Effector memory CD8-positive, alpha-beta T cell (primary cell): ENCODE data around the gene VPS37C.
A peak's percentile ranks its signal among the peaks of the same experiment; 100 is the strongest.
"Not testable (repeated sequence)": the region's sequence is repeated elsewhere in the genome, so short reads cannot be mapped to it uniquely, and the experiment has no call there.

ENCODE experiments used
- ATAC-seq: fragments of 150-1000 bp; cut with Tn5 transposase; replicated peaks from 2 replicates; pipeline ENCODE4 v1.10.0; 2021; ENCODE audit warnings: mild to moderate bottlenecking, moderate library complexity
- DNase-seq, 3 experiments: peaks; one replicate each; pipeline ENCODE4 v3.0.0; 2021
- H3K27ac Mint-ChIP-seq, 2 donors: one replicate each; pipeline ENCODE4 v1.8.0; 2022; ENCODE audit warnings: mild to moderate bottlenecking in 2 of 2, mixed read lengths in 2 of 2, moderate library complexity in 2 of 2
- H3K27me3 Mint-ChIP-seq, 2 donors: one replicate each; pipeline ENCODE4 v1.8.0; 2022; ENCODE audit warnings: mixed read lengths in 2 of 2
- H3K36me3 Mint-ChIP-seq: one replicate; pipeline ENCODE4 v1.8.0; 2022; ENCODE audit warnings: mild to moderate bottlenecking, moderate library complexity, mixed read lengths; ENCODE audit not compliant: insufficient read depth
- H3K4me1 Mint-ChIP-seq, 2 donors: one replicate each; pipeline ENCODE4 v1.8.0; 2022; ENCODE audit warnings: low read depth in 2 of 2, mixed read lengths in 2 of 2
- H3K4me3 Mint-ChIP-seq, 2 donors: one replicate each; pipeline ENCODE4 v1.8.0; 2022; ENCODE audit warnings: mild to moderate bottlenecking in 2 of 2, mixed read lengths in 2 of 2, moderate library complexity in 2 of 2
- H3K9me3 Mint-ChIP-seq, 2 donors: one replicate each; pipeline ENCODE4 v1.8.0; 2022; ENCODE audit warnings: mixed read lengths in 2 of 2
- total RNA-seq, 9 experiments: gene quantifications; one replicate each; lab custom pipeline; 2026; lab: John Stamatoyannopoulos, UW

Gene VPS37C
- total RNA-seq = 2.0 to 12.6 (median 7.1) reads per million in 9 experiments

DNA sequence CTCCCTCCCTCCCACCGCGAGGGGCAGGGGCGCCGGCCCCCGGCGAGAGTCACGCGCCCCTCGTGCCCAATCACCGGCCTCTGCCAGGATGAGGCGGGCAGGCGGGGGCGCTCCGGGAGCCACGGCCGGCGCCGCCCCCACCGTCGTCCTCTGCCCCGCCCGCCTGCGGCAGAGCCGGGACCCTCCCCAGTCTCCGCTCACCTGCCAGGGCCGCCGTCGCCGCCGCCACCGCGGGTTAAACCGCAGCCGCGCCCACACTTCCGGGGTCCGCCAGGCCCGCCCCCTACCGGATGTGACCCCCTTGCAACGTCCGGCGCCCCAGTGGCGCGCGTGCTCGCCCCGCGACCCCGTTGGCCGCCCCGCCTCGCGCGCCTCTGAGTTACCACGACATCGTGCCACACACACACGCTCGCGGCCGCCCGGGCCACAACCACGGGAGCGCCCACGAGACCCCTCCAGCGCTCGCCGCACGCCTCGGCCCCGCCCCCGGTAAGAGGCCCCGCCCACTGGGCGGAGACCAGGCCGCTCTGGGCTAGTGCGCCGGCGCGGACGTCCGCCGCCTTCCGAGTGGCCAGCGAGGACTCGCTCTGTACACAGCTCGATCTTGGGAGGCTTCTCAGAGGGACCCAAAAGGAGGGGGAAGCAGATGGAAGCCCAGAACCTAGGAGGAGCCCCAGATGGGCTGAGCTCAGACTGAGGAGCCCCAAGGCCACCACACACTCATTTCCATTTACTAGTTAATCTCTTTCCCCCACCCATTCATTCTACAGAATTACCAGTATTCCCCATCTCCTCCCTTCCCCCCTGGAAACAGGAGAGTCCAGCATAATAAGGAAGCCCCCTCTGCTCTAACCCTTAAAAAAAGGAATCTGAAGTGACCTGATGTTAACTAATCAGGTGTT is at the start of gene VPS37C:
Gene VPS37C (minus strand): TSS at position 237 of the 902 bp plus-strand sequence. CDS start 22,597 bp downstream, outside the sequence.
- Mint-ChIP-seq H3K36me3 (peaks cover 20% of the 10 kb centered on the region), H3K4me1 (peaks cover 23 to 26% of the 10 kb centered on the region in 2 donors), H3K27ac (peak within 1 kb of the TSS; percentile 93 to 94), H3K4me3 (peak within 1 kb of the TSS; percentile 86 to 89), H3K27me3 (no peaks in the 10 kb centered on the region), H3K9me3 (no peaks in the 10 kb centered on the region)
- DNase-seq = peak; percentile 94 to 96 (median 95)
- ATAC-seq = peak; percentile 77

DNA sequence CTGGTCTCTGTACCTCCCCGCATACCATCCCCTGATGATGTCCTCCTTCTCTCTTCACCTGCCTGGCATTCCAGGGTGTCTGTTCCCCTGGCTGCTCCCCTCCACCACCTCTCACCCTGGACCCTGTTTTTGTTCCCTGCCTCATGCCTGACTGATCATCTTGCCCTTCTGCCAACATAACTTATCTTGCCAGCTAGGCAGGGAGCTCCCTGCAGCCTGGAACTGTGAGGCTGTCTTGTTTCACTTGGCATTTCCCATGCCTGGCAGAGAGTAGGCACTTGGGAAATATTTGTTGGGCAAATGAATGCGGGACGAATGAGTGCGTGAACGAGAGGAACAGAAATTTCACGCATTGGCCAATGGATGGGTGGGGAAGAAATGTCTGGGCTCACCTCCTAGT is 49.4 kb upstream of the VPS37C start:
- H3K27ac Mint-ChIP-seq, H3K9me3 Mint-ChIP-seq, H3K36me3 Mint-ChIP-seq, DNase-seq, H3K4me3 Mint-ChIP-seq, H3K4me1 Mint-ChIP-seq, ATAC-seq, H3K27me3 Mint-ChIP-seq: not testable (repeated sequence)

GRCh38 chr11:61207636-61208310 is 46.5 kb upstream of the VPS37C start:
- H3K27ac Mint-ChIP-seq, ATAC-seq, H3K9me3 Mint-ChIP-seq, H3K4me3 Mint-ChIP-seq, H3K36me3 Mint-ChIP-seq, DNase-seq, H3K4me1 Mint-ChIP-seq: not testable (repeated sequence)
- H3K27me3 Mint-ChIP-seq = peaks cover 19 to 25% of the 10 kb centered on the region in 2 donors

DNA sequence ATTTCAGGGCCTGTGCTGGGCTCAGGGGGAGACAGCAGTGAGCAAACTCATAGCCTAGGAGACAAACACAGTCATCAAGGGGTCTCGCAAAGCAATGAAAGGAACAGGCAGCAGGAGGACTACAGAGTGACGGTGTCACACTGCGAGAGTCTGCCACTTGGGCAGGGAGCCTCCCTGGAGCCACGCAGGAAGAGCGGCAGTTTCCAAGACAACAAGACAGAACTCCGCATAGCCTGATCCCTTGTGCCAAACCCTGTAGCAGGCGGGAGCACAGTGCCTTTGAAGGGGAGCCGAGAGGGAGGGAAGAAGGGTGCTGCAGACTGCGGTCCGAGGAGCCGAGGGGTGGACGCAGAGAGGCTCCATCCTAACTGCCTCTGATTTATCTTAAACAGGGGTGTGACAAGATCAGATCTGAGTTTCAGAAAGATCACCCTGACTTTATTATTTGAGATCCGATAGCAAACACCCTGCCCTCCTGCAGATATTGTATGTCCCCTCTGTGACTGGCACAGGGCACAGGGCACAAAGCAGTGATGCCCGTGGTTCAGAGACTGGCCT is 43.4 kb upstream of the VPS37C start:
- H3K4me1 Mint-ChIP-seq, DNase-seq, ATAC-seq, H3K36me3 Mint-ChIP-seq, H3K9me3 Mint-ChIP-seq, H3K4me3 Mint-ChIP-seq, H3K27ac Mint-ChIP-seq: not testable (repeated sequence)
- peaks cover 35 to 52% of the 10 kb centered on the region in 2 donors for H3K27me3 Mint-ChIP-seq

DNA sequence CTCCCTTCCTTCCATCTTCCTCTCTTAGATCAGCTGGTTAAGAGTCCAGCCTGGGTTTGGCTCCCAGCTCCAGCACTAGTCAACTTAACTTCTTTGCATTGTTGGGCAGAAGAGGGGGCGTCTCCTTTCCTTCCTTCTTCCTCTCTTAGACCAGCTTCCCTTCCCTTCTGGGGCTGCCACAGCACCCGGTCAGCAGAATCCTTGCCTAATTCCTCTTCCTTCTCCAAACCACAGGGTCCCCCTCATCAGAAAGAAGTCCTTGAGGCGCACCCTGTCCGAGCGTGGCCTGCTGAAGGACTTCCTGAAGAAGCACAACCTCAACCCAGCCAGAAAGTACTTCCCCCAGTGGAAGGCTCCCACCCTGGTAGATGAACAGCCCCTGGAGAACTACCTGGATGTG is 42.6 kb upstream of the VPS37C start:
- H3K9me3 Mint-ChIP-seq, H3K27ac Mint-ChIP-seq, DNase-seq, H3K4me1 Mint-ChIP-seq, H3K36me3 Mint-ChIP-seq, H3K4me3 Mint-ChIP-seq, ATAC-seq: not testable (repeated sequence)
- H3K27me3 Mint-ChIP-seq = peaks cover 35 to 59% of the 10 kb centered on the region in 2 donors

DNA sequence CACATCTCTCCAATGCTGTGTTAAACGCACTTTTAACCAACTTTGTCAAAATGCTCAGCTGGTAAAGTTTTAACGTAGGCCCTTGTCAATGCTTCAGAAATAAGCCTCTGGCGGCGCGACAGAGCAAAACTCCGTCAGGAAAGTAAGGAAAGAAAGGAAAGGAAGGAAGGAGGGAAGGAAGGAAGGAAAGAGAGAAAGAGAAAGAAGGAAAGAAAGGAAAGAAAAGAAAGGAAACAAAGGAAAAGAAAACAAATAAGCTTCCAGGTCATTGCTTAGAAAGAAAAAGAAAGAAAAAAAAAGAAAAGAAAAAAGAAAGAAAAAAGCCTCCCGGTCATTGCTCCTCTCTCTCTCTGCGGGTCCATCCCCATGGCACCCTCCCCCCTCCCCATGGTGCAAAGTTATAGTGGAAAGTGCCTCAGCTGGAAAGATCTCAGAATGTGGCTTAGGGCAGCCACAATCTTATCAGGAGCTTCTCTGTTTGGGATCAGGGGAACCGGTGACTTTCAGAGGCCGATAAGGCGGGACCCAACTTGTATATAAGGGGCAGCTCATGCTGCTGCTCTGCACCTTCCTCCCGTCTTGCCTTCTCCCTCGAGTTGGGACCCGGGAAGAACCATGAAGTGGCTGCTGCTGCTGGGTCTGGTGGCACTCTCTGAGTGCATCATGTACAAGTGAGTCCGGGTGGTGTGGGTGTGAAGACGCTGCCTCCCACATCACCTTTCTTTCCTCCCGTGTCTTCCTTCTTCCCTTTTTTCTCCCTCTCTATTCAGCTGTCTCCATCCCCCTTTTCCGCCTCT is 41.9 kb upstream of the VPS37C start, which contains the start of gene PGA3:
Gene PGA3 (plus strand): TSS at position 566 of the 797 bp plus-strand sequence. CDS start 50 bp downstream, at position 616.
- not testable (repeated sequence) for H3K9me3 Mint-ChIP-seq, H3K4me1 Mint-ChIP-seq, DNase-seq, H3K36me3 Mint-ChIP-seq, H3K27ac Mint-ChIP-seq, ATAC-seq
- Mint-ChIP-seq H3K4me3 (peak within 1 kb of the TSS in 1 of 2 donors; percentile 5), H3K27me3 (peaks cover 35 to 59% of the 10 kb centered on the region in 2 donors)

DNA sequence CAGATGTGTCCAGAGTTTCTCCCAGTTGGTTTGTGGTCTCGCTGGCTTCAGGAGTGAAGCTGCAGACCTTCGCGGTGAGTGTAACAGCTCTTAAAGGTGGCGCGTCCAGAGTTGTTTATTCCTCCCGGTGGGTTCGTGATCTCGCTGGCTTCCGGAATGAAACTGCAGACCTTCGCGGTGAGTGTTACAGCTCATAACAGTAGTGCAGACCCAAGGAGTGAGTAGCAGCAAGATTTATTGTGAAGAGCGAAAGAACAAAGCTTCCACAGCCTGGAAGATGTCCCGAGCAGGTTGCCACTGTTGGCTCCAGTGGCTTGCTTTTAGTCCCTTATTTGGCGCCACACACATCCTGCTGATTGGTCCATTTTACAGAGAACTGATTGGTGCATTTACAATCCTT is 40.2 kb upstream of the VPS37C start:
- no peak overlapping the region for H3K4me3 Mint-ChIP-seq
- no peaks in the 10 kb centered on the region for H3K36me3 Mint-ChIP-seq
- ATAC-seq (no peak), DNase-seq (no peak)
- no peaks in the 10 kb centered on the region for H3K4me1 Mint-ChIP-seq
- H3K27me3 Mint-ChIP-seq = peaks cover 41 to 72% of the 10 kb centered on the region in 2 donors
- H3K9me3 Mint-ChIP-seq = no peaks in the 10 kb centered on the region
- H3K27ac Mint-ChIP-seq = no peak overlapping the region

DNA sequence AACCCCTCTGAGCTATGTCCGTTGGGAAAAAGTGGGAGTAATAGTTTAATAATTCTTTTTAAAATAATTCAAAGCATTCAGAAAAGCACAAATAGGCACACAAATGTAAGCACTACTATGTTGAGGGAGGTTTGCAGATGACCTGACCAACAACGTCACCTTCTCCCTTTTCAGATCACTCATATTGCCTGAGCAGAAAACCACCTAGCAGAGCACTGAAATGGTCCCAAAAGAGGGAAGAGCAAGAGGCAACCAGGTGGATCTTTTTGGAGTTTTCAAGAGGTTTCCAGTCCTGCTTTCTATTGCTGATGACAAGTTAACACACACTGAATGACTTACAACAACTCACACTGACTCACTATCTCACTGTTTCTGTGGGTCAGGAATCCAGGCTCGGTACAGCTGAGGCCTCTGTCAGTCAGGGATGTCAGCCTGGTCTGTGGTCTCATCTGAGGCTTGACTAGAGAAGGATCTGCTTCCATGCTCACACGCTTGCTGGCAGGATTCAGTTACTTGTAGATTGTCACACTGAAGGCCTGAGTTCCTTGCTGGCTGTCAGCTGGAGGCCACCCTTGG is 37.8 kb upstream of the VPS37C start:
- no peak for ATAC-seq
- no peaks in the 10 kb centered on the region for H3K9me3 Mint-ChIP-seq
- peaks cover 3% of the 10 kb centered on the region for H3K36me3 Mint-ChIP-seq
- no peak overlapping the region for H3K27ac Mint-ChIP-seq
- H3K4me3 Mint-ChIP-seq = no peak overlapping the region
- peaks cover 45 to 84% of the 10 kb centered on the region in 2 donors for H3K27me3 Mint-ChIP-seq
- no peaks in the 10 kb centered on the region for H3K4me1 Mint-ChIP-seq
- DNase-seq = no peak

DNA sequence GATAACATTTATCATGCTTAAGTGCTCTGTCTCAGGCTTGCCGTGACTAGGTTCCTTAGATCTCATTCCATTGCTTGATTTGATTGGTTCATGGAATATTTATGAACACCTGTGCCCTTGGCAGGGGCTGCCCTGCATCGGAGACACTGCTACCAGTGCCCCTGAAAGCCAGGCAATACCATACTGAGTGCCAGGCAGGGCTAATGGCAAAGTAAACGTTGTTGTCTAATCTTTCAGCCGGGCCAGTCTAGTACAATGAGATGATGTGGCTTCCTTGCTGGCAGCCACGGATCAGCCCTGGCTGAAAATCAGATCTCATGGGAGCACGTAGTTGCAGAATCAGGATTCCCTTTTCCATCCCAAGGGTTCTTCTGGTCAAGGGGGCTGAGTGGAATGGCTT is 37.1 kb upstream of the VPS37C start:
- H3K9me3 Mint-ChIP-seq = no peaks in the 10 kb centered on the region

DNA sequence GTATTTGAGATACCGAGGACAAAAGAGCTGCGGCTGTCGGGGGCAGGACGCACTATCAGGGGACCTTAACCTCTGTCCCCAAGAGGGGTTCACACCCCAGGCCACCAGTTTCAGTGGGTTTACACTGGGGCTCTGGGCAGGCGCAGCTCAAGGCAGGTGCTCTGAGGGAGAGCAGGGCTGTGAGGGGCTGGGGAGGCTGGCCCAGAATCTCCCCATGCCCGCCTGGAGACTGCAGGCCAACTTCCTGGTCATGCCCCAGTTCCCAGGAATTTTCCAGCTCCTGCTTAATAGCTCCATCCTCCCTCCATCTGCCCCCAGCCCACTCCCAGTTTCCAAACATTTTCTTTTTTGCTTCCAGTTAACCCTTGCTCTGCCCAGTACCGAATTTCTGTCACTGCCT is 34.5 kb upstream of the VPS37C start:
- no peak for DNase-seq
- ATAC-seq = no peak
- no peak overlapping the region for H3K4me3 Mint-ChIP-seq
- H3K36me3 Mint-ChIP-seq = peaks cover 3% of the 10 kb centered on the region
- H3K4me1 Mint-ChIP-seq = no peaks in the 10 kb centered on the region
- no peak overlapping the region for H3K27ac Mint-ChIP-seq
- H3K27me3 Mint-ChIP-seq = peaks cover 42 to 84% of the 10 kb centered on the region in 2 donors
- H3K9me3 Mint-ChIP-seq = no peaks in the 10 kb centered on the region

More for the DNA sequence above, 37.1 kb upstream of the VPS37C start:
- Mint-ChIP-seq H3K4me1 (no peaks in the 10 kb centered on the region), H3K27me3 (peaks cover 50 to 84% of the 10 kb centered on the region in 2 donors), H3K4me3 (no peak overlapping the region), H3K36me3 (peaks cover 3% of the 10 kb centered on the region), H3K27ac (no peak overlapping the region)
- ATAC-seq (no peak), DNase-seq (no peak)

DNA sequence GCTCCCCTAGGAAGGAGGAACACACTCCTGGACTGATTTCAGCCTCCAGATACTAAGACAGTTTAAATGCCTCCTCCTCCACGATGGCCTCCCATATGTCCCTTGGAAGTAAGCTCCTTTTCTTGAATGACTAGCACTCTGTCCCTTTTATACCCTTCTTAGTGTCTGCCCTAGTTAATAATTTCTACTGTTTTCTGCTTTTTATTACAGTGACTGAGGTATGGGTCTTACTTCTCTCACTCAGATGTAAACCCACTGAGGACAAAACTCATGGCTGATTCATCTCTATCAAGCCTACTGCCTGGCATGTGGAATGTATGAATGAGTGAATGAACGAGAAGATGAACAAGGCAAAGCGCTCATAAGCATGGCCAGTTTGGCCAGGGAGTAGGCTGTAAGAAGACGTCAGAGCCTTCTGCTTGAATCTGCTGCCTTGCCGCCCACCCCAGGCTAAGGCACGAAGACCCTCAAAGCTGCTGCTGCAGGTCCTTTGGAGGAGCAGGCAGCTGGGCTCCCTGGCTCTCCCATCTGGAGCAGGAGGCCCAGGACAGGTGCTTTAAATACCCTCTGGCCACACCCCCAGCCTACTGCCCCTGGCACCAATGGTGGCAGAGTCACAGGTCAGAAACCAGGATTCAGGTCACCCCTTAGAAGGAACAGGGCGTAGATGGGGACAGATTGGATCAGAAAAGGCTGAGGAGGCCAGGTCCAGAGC is 33.9 kb upstream of the VPS37C start:
- Mint-ChIP-seq H3K9me3 (no peaks in the 10 kb centered on the region), H3K4me3 (no peak overlapping the region), H3K4me1 (no peaks in the 10 kb centered on the region), H3K27ac (no peak overlapping the region), H3K27me3 (peaks cover 36 to 83% of the 10 kb centered on the region in 2 donors), H3K36me3 (peaks cover 3% of the 10 kb centered on the region)
- DNase-seq (no peak), ATAC-seq (no peak)

DNA sequence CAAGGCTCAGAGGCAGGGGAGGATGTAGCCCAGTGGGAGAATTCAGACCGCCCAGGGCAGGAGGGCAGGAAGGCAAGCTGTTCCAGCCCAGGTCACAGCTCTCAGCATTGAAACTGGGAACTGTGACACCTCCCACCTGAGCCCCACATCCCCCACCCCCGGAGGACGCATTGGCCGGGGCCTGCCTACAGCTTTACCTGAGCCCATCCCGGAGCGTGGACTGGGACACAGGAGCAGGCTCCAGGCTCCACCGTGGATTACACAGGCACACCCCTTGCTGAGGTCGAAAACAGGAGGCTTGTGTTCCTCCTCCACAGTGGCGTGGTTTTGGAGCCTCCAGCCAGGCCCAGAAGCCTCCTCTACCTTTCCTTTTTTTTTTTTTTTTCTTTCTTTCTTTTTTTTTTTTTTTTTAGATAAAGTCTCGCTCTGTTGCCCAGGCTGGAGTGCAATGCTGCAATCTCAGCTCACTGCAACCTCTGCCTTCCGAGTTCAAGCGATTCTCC is 33.0 kb upstream of the VPS37C start:
- H3K9me3 Mint-ChIP-seq = no peaks in the 10 kb centered on the region
- no peak overlapping the region for H3K4me3 Mint-ChIP-seq
- no peak overlapping the region for H3K27ac Mint-ChIP-seq
- H3K36me3 Mint-ChIP-seq = peaks cover 3% of the 10 kb centered on the region
- ATAC-seq (no peak), DNase-seq (no peak)
- H3K27me3 Mint-ChIP-seq = peaks cover 33 to 74% of the 10 kb centered on the region in 2 donors
- no peaks in the 10 kb centered on the region for H3K4me1 Mint-ChIP-seq
